ENCODE data around the gene CDK14. TPM values are rescaled to one million over a fixed set of nuclear protein-coding genes. Genes with fewer than 3 reads are reported as not detected.
"Not testable (repeated sequence)": the region's sequence is repeated elsewhere in the genome, so short reads cannot be mapped to it uniquely, and the experiment has no call there.

Gene CDK14
- total and polyA plus RNA-seq, 2 of the 8 experiments (the other 6 are each of a cell fraction or from before 2014, with no cell fraction given) = 5.5 to 47.3 TPM

GRCh38 chr7:91169830-91170191 is 573.7 kb downstream of the CDK14 start (continued):
- no peak for TF ChIP-seq NRF1 (IDR thresholded peaks at IDR 0.05; ENCODE audit: low read depth, low read length)
- TF ChIP-seq CEBPB (IDR thresholded peaks at IDR 0.05; ENCODE audit: low read depth, low read length) = no peak
- TF ChIP-seq ATF3 (IDR thresholded peaks at IDR 0.05; ENCODE audit: insufficient read depth, low read depth, low read length) = no peak
- TF ChIP-seq TAF1 (IDR thresholded peaks at IDR 0.05; ENCODE audit: low read depth, low read length) = no peak
- no peak for TF ChIP-seq SP1 (IDR thresholded peaks at IDR 0.05; ENCODE audit: low read depth, low read length)
- no peak for TF ChIP-seq EP300 (IDR thresholded peaks at IDR 0.05; ENCODE audit: borderline replicate concordance in 1 of 2, low read depth in 2 of 2, low read length in 2 of 2)
- TF ChIP-seq POU5F1 (IDR thresholded peaks at IDR 0.05; ENCODE audit: low read depth, low read length) = no peak

GRCh38 chr7:91173265-91173664 is 577.1 kb downstream of the CDK14 start:
- H3K9ac ChIP-seq (replicated peaks in 1 of 4; ENCODE audit: extremely low read depth in 1 of 4, low read depth in 3 of 4, low read length in 3 of 4); DNase-seq (ENCODE audit: low read depth in 1 of 2, low spot score in 2 of 2); H2BK120ac ChIP-seq (replicated peaks; ENCODE audit: low read depth, low read length); H4K5ac ChIP-seq (ENCODE audit: insufficient read length, low read depth, low read length); H2BK20ac ChIP-seq (ENCODE audit: low read length); H3K56ac ChIP-seq (replicated peaks; ENCODE audit: insufficient read length, low read depth, low read length); H3K23ac ChIP-seq (ENCODE audit: insufficient read length); H3K79me1 ChIP-seq (ENCODE audit: low read depth, low read length); H3K27me3 ChIP-seq (replicated peaks in 1 of 4; ENCODE audit: control insufficient read depth in 3 of 4, extremely low read depth in 1 of 4, insufficient read depth in 3 of 4, low read length in 3 of 4); H2BK12ac ChIP-seq (ENCODE audit: low read depth, low read length); H3K36me3 ChIP-seq (ENCODE audit: control insufficient read depth in 2 of 4, insufficient read depth in 4 of 4, low read length in 3 of 4); H3K18ac ChIP-seq (ENCODE audit: extremely low read depth, low read length); H3K4me2 ChIP-seq (ENCODE audit: insufficient read depth in 1 of 2, low read depth in 2 of 2, low read length in 2 of 2); CTCF ChIA-PET (ENCODE audit: partially characterized antibody); H2AFZ ChIP-seq (ENCODE audit: low read length); H2BK15ac ChIP-seq (ENCODE audit: low read length); H3K23me2 ChIP-seq (ENCODE audit: low read depth, low read length); H3K14ac ChIP-seq (ENCODE audit: insufficient read length); H3K4me1 ChIP-seq (replicated peaks in 1 of 4; ENCODE audit: control insufficient read depth in 3 of 4, insufficient read depth in 4 of 4, low read length in 3 of 4); H3K27ac ChIP-seq (ENCODE audit: low read depth, low read length); H4K8ac ChIP-seq (ENCODE audit: extremely low read depth, insufficient read depth, low read length); H3K79me2 ChIP-seq (ENCODE audit: control insufficient read depth in 1 of 2, insufficient read depth in 2 of 2, low read length in 2 of 2); H4K20me1 ChIP-seq (replicated peaks in 1 of 2; ENCODE audit: control insufficient read depth in 1 of 2, insufficient read depth in 2 of 2, low read length in 2 of 2); H3K9me3 ChIP-seq (ENCODE audit: insufficient read depth in 2 of 2, low read depth in 1 of 2, low read length in 1 of 2); FAIRE-seq; H4K91ac ChIP-seq (replicated peaks; ENCODE audit: insufficient read length, low read length); POLR2A ChIA-PET (ENCODE audit: partially characterized antibody); H3K4me3 ChIP-seq (ENCODE audit: extremely low read depth in 1 of 4, insufficient read depth in 2 of 4, low read depth in 3 of 4, low read length in 4 of 4); H2BK5ac ChIP-seq (ENCODE audit: low read depth, low read length); H2AK5ac ChIP-seq (ENCODE audit: low read depth, low read length); H3K4ac ChIP-seq (replicated peaks; ENCODE audit: insufficient read length, low read depth, low read length): not testable (repeated sequence)
- WGBS, 2 experiments (ENCODE audit: extremely low coverage in 1 of 2, insufficient coverage in 1 of 2, insufficient read length in 1 of 2, insufficient replicate concordance in 2 of 2, low coverage in 1 of 2, low lambda C conversion rate in 2 of 2, missing lambda C conversion rate in 1 of 2) = 95% methylated on average over 6 of the region's 11 CpGs; no CpG with 5 or more reads in 1 of the 2 experiments
